Neural cell (in vitro differentiated cells): ENCODE measurements around the gene P3R3URF. TPM values are rescaled to one million over a fixed set of nuclear protein-coding genes. Genes with fewer than 3 reads are reported as not detected.

Source experiments
- H2AFZ ChIP-seq: fragments of 200-600, 300-800 bp; sonication (generic), shearing (Covaris generic); 2 replicates; pipeline ENCODE4 v1.6.0; 2014; ENCODE audit warnings: low read depth, mild to moderate bottlenecking, antibody characterized with exemption, low read length, moderate library complexity
- H3F3A ChIP-seq: fragments of 200-600 bp; shearing (Covaris generic); 2 replicates; pipeline ENCODE4 v1.6.1; 2016; ENCODE audit warnings: mild to moderate bottlenecking, moderate library complexity, mixed read lengths, antibody characterized with exemption, low read length; ENCODE audit not compliant: insufficient read depth, poor library complexity, severe bottlenecking
- H3K27ac ChIP-seq: fragments of 200-600, 300-800 bp; sonication (generic), shearing (Covaris generic); 2 replicates; pipeline ENCODE4 v1.5.1; 2014; ENCODE audit warnings: mild to moderate bottlenecking, low read length, moderate library complexity
- H3K27me3 ChIP-seq: fragments of 300-800, 200-600 bp; sonication (generic), shearing (Covaris generic); 2 replicates; pipeline ENCODE4 v1.6.0; 2014; ENCODE audit warnings: mild to moderate bottlenecking, low read depth, low read length, moderate library complexity; ENCODE audit not compliant: insufficient read depth
- H3K36me3 ChIP-seq: fragments of 300-800, 200-600 bp; sonication (generic), shearing (Covaris generic); 2 replicates; pipeline ENCODE4 v1.5.1; 2014; ENCODE audit warnings: mild to moderate bottlenecking, antibody characterized with exemption, low read length, moderate library complexity; ENCODE audit not compliant: insufficient read depth
- H3K4me2 ChIP-seq: fragments of 300-800, 200-600 bp; sonication (generic), shearing (Covaris generic); 2 replicates; pipeline ENCODE4 v1.6.0; 2014; ENCODE audit warnings: mild to moderate bottlenecking, low read length
- H3K4me3 ChIP-seq: fragments of 300-800, 200-600 bp; sonication (generic), shearing (Covaris generic); 2 replicates; pipeline ENCODE4 v1.5.1; 2014; ENCODE audit warnings: mild to moderate bottlenecking, low read length, moderate library complexity
- H3K79me2 ChIP-seq: fragments of 200-600 bp; shearing (Covaris generic); replicated peaks from 2 replicates; pipeline ENCODE4 v1.6.0; 2014; ENCODE audit warnings: mild to moderate bottlenecking, low read length, moderate library complexity; ENCODE audit not compliant: insufficient read depth
- H3K9ac ChIP-seq: fragments of 300-800, 200-600 bp; sonication (generic), shearing (Covaris generic); 2 replicates; pipeline ENCODE4 v1.6.1; 2016; ENCODE audit warnings: mild to moderate bottlenecking, low read length, mixed read lengths
- H3K9me2 ChIP-seq: fragments of 200-600 bp; shearing (Covaris generic); 2 replicates; pipeline ENCODE4 v1.6.1; 2016; ENCODE audit warnings: mild to moderate bottlenecking, low read length, mixed read lengths; ENCODE audit not compliant: insufficient read depth
- H3K9me3 ChIP-seq: fragments of 200-600, 300-800 bp; sonication (generic), shearing (Covaris generic); 2 replicates; pipeline ENCODE4 v1.6.1; 2016; ENCODE audit warnings: mild to moderate bottlenecking, mixed run types, low read length, moderate library complexity, mixed read lengths
- H4K20me1 ChIP-seq: fragments of 200-600 bp; shearing (Covaris generic); 2 replicates; pipeline ENCODE4 v1.6.1; 2016; ENCODE audit warnings: mild to moderate bottlenecking, mixed run types; ENCODE audit not compliant: insufficient read depth
- CTCF ChIP-seq: fragments of 450-650 bp; IDR thresholded peaks from 2 replicates; pipeline ENCODE4 v1.5.1; 2014; ENCODE audit warnings: antibody characterized with exemption, mild to moderate bottlenecking, moderate library complexity; ENCODE audit not compliant: poor library complexity, severe bottlenecking
- EP300 ChIP-seq: fragments of 450-650 bp; conservative IDR thresholded peaks from 2 replicates; pipeline ENCODE4 v1.6.1; 2014; ENCODE audit warnings: antibody characterized with exemption, mild to moderate bottlenecking, moderate library complexity; ENCODE audit not compliant: poor library complexity, severe bottlenecking
- EZH2 ChIP-seq: fragments of 200-600, 300-800 bp; shearing (Covaris generic), sonication (generic); IDR thresholded peaks from 2 replicates; pipeline ENCODE4 v1.6.1; 2014; ENCODE audit warnings: antibody characterized with exemption, low read length, borderline replicate concordance, mild to moderate bottlenecking; ENCODE audit not compliant: insufficient read depth, poor library complexity, severe bottlenecking
- MXI1 ChIP-seq: fragments of 450-650 bp; conservative IDR thresholded peaks from 2 replicates; pipeline ENCODE4 v1.6.1; 2014; ENCODE audit warnings: antibody characterized with exemption, mild to moderate bottlenecking; ENCODE audit not compliant: poor library complexity, severe bottlenecking
- POLR2AphosphoS5 ChIP-seq: IDR thresholded peaks from 2 replicates; pipeline ENCODE4 v1.6.1; 2012
- RAD21 ChIP-seq: fragments of 450-650 bp; conservative IDR thresholded peaks from 2 replicates; pipeline ENCODE4 v1.6.1; 2014; ENCODE audit warnings: antibody characterized with exemption, mild to moderate bottlenecking, moderate library complexity
- REST ChIP-seq: IDR thresholded peaks from 2 replicates; pipeline ENCODE4 v1.6.1; 2012; ENCODE audit warnings: borderline replicate concordance
- SMC3 ChIP-seq: fragments of 450-650 bp; conservative IDR thresholded peaks from 2 replicates; pipeline ENCODE4 v1.6.1; 2014; ENCODE audit warnings: antibody characterized with exemption, mild to moderate bottlenecking, moderate library complexity; ENCODE audit not compliant: poor library complexity
- TAF1 ChIP-seq: IDR thresholded peaks from 2 replicates; pipeline ENCODE4 v1.6.1; 2012; ENCODE audit warnings: low read depth
- polyA plus RNA-seq: library from polyadenylated mRNA; depleted of rRNA; stranded (reverse); fragments of >200 nt; gene quantifications from 2 replicates; pipeline ENCODE4 v1.2.3, GENCODE V29; 2014

P3R3URF gene
- polyA plus RNA-seq, 1 donor from 2014 or later: not detected

- no peak overlapping the region for H3K4me2 ChIP-seq
- H3K79me2 ChIP-seq: no peaks in the 10 kb centered on the region
- no peaks in the 10 kb centered on the region for H3K9me2 ChIP-seq
- no peak overlapping the region for H3K9ac ChIP-seq
- no peaks in the 10 kb centered on the region for H3K27me3 ChIP-seq
- no peak for TF ChIP-seq CTCF
- H2AFZ ChIP-seq: no peak overlapping the region
- H4K20me1 ChIP-seq: no peaks in the 10 kb centered on the region
- H3K4me3 ChIP-seq: no peak overlapping the region
- H3F3A ChIP-seq: no peaks in the 10 kb centered on the region
- H3K27ac ChIP-seq: no peak overlapping the region
- H3K9me3 ChIP-seq: no peaks in the 10 kb centered on the region
- H3K36me3 ChIP-seq: no peaks in the 10 kb centered on the region
These were observed 4.0 kb downstream of the P3R3URF start for GRCh38 chr1:46172321-46172720.

- Histone ChIP-seq H3K4me2 (no peak overlapping the region), H3K79me2 (no peaks in the 10 kb centered on the region)
- TF ChIP-seq EZH2: no peak
- no peak for TF ChIP-seq EP300
These were observed 4.4 kb downstream of the P3R3URF start for GRCh38 chr1:46171871-46172270.

GRCh38 chr1:46171351-46171750 is 4.9 kb downstream of the P3R3URF start:
- H3K27ac ChIP-seq: no peak overlapping the region

More at GRCh38 chr1:46171871-46172270, 4.4 kb downstream of the P3R3URF start:
- Histone ChIP-seq H3F3A (no peaks in the 10 kb centered on the region), H3K27me3 (no peaks in the 10 kb centered on the region), H2AFZ (no peak overlapping the region), H3K36me3 (no peaks in the 10 kb centered on the region), H3K27ac (no peak overlapping the region), H3K4me3 (no peak overlapping the region), H3K9me2 (no peaks in the 10 kb centered on the region), H3K9ac (no peak overlapping the region), H3K9me3 (no peaks in the 10 kb centered on the region), H4K20me1 (no peaks in the 10 kb centered on the region)

More at GRCh38 chr1:46171351-46171750, 4.9 kb downstream of the P3R3URF start:
- Histone ChIP-seq H3K4me2 (no peak overlapping the region), H2AFZ (no peak overlapping the region), H3K79me2 (no peaks in the 10 kb centered on the region), H3K36me3 (no peaks in the 10 kb centered on the region), H3K27me3 (no peaks in the 10 kb centered on the region), H3K4me3 (no peak overlapping the region), H3K9me3 (no peaks in the 10 kb centered on the region), H3K9ac (no peak overlapping the region), H3F3A (no peaks in the 10 kb centered on the region), H3K9me2 (no peaks in the 10 kb centered on the region), H4K20me1 (no peaks in the 10 kb centered on the region)
- TF ChIP-seq EP300: no peak
- TF ChIP-seq POLR2AphosphoS5: no peak
- TF ChIP-seq REST: no peak
- TF ChIP-seq RAD21: no peak
- TF ChIP-seq CTCF: no peak
- no peak for TF ChIP-seq MXI1
- no peak for TF ChIP-seq TAF1
- no peak for TF ChIP-seq EZH2
- TF ChIP-seq SMC3: no peak
